GM19193 (cell line): Measurements from ENCODE around the gene NLRP3.

ENCODE experiments used
- POLR2A ChIP-seq: IDR thresholded peaks from 4 replicates; pipeline ENCODE4 v1.6.1; 2011; ENCODE audit not compliant: insufficient read depth, insufficient read length; ENCODE audit errors: extremely low read depth

Gene NLRP3

GRCh38 chr1:247448107-247448791 lies 32.3 kb downstream of the NLRP3 start:
- TF ChIP-seq POLR2A, result peak; percentile 22

GRCh38 chr1:247451388-247452010 lies 35.5 kb downstream of the NLRP3 start:
- no peak for TF ChIP-seq POLR2A

- no peak for TF ChIP-seq POLR2A
These were observed 36.6 kb downstream of the NLRP3 start for GRCh38 chr1:247452447-247453039.

GRCh38 chr1:247453245-247453644 lies 37.3 kb downstream of the NLRP3 start:
- no peak for TF ChIP-seq POLR2A

GRCh38 chr1:247453997-247454396 lies 38.0 kb downstream of the NLRP3 start:
- no peak for TF ChIP-seq POLR2A

- TF ChIP-seq POLR2A, result no peak
These were observed 40.0 kb downstream of the NLRP3 start for GRCh38 chr1:247456021-247456420.

- no peak for TF ChIP-seq POLR2A
These were observed 41.1 kb downstream of the NLRP3 start for GRCh38 chr1:247456914-247457639.

- no peak for TF ChIP-seq POLR2A
These were observed 43.5 kb downstream of the NLRP3 start for GRCh38 chr1:247459507-247459906.

- no peak for TF ChIP-seq POLR2A
These were observed 49.8 kb downstream of the NLRP3 start for GRCh38 chr1:247465796-247466195.

GRCh38 chr1:247467129-247467528 lies 51.2 kb downstream of the NLRP3 start:
- TF ChIP-seq POLR2A, result no peak

- TF ChIP-seq POLR2A, result no peak
These were observed 52.6 kb downstream of the NLRP3 start for GRCh38 chr1:247468481-247469140.

GRCh38 chr1:247469141-247469535 lies 53.2 kb downstream of the NLRP3 start:
- no peak for TF ChIP-seq POLR2A

GRCh38 chr1:247471445-247472016 lies 55.6 kb downstream of the NLRP3 start:
- TF ChIP-seq POLR2A, result no peak

- no peak for TF ChIP-seq POLR2A
These were observed 56.1 kb downstream of the NLRP3 start for GRCh38 chr1:247472035-247472434.

- no peak for TF ChIP-seq POLR2A
These were observed 58.4 kb downstream of the NLRP3 start for GRCh38 chr1:247474367-247474766.
